C4-2B (cell line): ENCODE data around the gene THRB.

Experiments
- H3K27ac ChIP-seq: fragments of 450-650 bp; 2 replicates; pipeline ENCODE4 v1.5.1; 2017
- ZFX ChIP-seq: fragments of 450-650 bp; IDR thresholded peaks from 2 replicates; pipeline ENCODE4 v1.6.1; 2017
- TF ChIP-seq, protein P1 (sequence below): fragments of 450-650 bp; conservative IDR thresholded peaks from 2 replicates; pipeline ENCODE4 v1.5.1; 2017; ENCODE audit warnings: mild to moderate bottlenecking

The THRB gene

GRCh38 chr3:24302396-24302795, 192.3 kb downstream of the THRB start:
- TF ChIP-seq ZFX: no peak
- TF ChIP-seq, protein P1, sequence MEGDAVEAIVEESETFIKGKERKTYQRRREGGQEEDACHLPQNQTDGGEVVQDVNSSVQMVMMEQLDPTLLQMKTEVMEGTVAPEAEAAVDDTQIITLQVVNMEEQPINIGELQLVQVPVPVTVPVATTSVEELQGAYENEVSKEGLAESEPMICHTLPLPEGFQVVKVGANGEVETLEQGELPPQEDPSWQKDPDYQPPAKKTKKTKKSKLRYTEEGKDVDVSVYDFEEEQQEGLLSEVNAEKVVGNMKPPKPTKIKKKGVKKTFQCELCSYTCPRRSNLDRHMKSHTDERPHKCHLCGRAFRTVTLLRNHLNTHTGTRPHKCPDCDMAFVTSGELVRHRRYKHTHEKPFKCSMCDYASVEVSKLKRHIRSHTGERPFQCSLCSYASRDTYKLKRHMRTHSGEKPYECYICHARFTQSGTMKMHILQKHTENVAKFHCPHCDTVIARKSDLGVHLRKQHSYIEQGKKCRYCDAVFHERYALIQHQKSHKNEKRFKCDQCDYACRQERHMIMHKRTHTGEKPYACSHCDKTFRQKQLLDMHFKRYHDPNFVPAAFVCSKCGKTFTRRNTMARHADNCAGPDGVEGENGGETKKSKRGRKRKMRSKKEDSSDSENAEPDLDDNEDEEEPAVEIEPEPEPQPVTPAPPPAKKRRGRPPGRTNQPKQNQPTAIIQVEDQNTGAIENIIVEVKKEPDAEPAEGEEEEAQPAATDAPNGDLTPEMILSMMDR: no peak
- H3K27ac ChIP-seq: no peak overlapping the region

DNA sequence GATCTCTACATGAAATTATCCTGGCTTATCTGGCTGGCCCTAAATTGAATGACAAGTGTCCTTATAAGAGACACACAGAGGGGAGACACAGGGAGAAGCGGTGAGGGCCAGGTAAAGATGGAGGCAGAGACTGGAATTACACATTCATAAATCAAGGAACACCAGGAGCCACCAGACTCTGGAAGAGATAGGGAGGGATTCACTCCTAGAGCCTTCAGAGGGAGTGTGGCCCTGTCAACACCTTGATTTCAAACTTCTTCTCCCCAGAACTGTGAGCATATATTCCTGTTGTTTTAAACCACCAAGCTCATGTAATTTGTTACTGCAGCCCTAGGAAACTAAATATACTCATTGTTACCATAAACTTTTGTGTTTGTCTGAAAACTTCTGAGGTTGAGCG, 193.7 kb downstream of the THRB start:
- H3K27ac ChIP-seq: no peak overlapping the region
- TF ChIP-seq, protein P1: no peak
- TF ChIP-seq ZFX: no peak

DNA sequence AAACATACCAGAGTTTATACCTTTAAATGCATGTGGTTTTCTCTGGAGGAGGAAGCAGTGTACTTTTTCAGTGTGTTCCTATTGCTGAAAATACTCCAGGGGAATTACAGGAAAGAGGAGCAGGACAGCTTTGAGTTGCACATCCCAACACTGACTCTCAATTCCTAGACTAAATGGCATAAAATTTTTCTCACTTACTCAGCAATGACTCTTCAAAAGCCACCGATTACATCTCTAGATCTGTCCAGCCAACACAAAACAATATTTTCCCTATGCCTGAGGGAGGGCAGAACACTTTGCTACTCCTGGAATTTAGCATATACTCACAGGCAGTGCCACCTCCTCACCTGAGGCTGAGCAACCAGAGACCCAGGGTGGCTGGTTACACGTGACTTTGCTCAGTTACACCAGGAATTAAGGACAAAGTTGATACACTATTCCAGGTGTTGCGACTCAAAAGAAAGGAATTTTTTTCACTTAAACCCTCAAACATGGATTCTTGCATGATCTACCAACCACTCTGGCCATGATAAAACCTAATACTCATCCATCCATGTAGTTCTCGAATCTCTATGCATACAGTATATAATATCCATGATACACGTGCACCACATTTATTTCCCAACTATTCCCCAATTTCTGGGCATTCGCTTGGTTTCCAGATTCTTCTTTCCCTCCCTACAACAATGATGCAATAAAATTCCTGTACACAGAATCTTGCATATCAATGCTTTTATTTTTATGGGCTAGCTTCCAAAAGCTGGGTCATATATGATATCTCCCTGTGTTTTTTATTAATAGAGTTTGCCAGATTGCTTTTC, 194.6 kb downstream of the THRB start:
- TF ChIP-seq, protein P1: no peak
- H3K27ac ChIP-seq: no peak overlapping the region

DNA sequence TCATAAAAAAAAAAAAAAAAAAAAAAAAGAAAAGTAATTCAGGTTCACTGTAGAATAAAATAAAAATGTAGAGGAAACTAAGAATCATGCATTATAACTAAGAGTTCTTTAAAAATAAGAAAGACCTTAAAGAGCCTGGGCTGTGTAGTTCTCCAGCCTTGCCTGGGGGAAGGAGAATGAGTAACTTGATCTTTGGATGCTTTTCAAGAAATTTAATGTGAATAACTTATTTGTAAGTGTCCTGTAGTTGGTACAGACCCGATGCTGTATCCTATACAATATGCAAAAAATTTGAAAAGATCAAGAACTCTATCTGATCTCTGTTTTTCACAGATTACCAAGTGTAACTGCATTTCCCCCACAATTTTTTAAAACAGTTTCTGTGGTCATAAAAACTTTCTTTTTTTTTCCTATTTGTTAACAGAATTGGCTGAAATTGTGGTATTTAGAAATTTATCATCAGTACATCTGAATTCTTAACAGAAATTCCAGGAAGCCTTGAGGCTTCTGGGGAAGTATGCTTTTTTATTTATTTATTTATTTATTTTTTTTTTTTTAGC, 195.3 kb downstream of the THRB start:
- no peak overlapping the region for H3K27ac ChIP-seq
- TF ChIP-seq ZFX: no peak
- TF ChIP-seq, protein P1: no peak

DNA sequence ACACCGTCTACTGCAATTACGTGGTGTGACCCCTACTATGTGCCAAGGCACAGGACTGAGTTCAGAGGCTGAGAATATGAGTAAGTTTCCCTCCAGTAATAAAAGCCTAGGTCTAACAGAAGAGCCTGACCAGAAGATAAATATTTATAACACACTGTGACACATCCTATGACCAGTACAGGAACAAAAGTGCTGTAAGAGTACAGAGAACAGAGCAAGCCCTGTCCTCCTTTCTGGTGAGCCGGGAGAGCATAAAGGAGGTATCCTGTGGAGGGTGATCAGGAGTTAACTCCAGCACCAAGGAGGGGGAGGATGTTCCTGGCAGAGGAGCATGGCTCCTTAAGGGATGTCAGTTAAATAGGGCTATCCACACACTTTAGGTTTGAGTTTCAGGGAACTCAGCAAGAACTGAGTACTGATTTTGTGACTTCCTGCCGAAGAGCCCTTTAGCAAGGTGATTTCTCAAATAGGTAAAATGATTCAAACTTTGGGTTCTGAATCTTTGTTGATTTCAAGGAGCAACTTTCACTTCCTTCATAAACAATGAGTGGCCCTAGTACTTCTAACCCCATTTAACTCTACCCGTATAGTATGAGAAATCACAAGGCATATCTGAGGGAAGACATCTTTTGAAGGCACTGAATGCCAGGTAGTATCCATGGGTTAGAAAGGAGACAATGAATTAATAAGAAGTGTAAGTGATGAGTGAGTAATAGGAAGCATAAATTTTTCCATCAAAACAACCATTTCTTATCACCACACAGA, 198.0 kb downstream of the THRB start:
- no peak overlapping the region for H3K27ac ChIP-seq
- no peak for TF ChIP-seq ZFX
- TF ChIP-seq, protein P1: no peak

GRCh38 chr3:24294150-24294549, 200.5 kb downstream of the THRB start:
- no peak overlapping the region for H3K27ac ChIP-seq
- TF ChIP-seq, protein P1: no peak
- no peak for TF ChIP-seq ZFX

GRCh38 chr3:24291646-24292045, 203.0 kb downstream of the THRB start:
- TF ChIP-seq, protein P1: no peak
- TF ChIP-seq ZFX: no peak
- H3K27ac ChIP-seq: no peak overlapping the region
